Activated naive CD4-positive, alpha-beta T cell treated with Interleukin-2 at 50 U/mL for 16 hours (primary cell): ENCODE data around the gene SELL.
"Not testable (repeated sequence)": the region's sequence is repeated elsewhere in the genome, so short reads cannot be mapped to it uniquely, and the experiment has no call there.

Source experiments
- DNase-seq: peaks from one replicate; pipeline ENCODE4 v3.0.0-alpha.2; 2020

Gene SELL

GRCh38 chr1:169711469-169712308 is at the start of gene SELL:
TSS of gene SELL (minus strand) at chr1:169711620. CDS start at chr1:169711498, 122 bp downstream.
- peak; percentile 72 for DNase-seq

GRCh38 chr1:169759038-169759437 is 47.6 kb upstream of the SELL start:
- DNase-seq: no peak

GRCh38 chr1:169753549-169753948 is 42.1 kb upstream of the SELL start:
- no peak for DNase-seq

- no peak for DNase-seq
These were observed 38.6 kb upstream of the SELL start for GRCh38 chr1:169750041-169750440.

- DNase-seq: no peak
These were observed 35.1 kb upstream of the SELL start for GRCh38 chr1:169746550-169746949.

GRCh38 chr1:169745015-169745861 is 33.8 kb upstream of the SELL start:
- DNase-seq: no peak

- DNase-seq: no peak
These were observed 30.4 kb upstream of the SELL start for GRCh38 chr1:169741666-169742394.

- DNase-seq: no peak
These were observed 28.6 kb upstream of the SELL start for GRCh38 chr1:169739980-169740379.

- DNase-seq: no peak
These were observed 22.5 kb upstream of the SELL start, which contains the start of gene SELE for GRCh38 chr1:169733924-169734323. TSS of gene SELE (minus strand) at chr1:169734079. CDS start at chr1:169733612, 467 bp downstream.

- no peak for DNase-seq
These were observed 20.0 kb upstream of the SELL start for GRCh38 chr1:169731446-169731845.

GRCh38 chr1:169729991-169730390 is 18.6 kb upstream of the SELL start:
- DNase-seq: no peak

- DNase-seq: no peak
These were observed 15.9 kb upstream of the SELL start for GRCh38 chr1:169727307-169727706.

- no peak for DNase-seq
These were observed 15.4 kb upstream of the SELL start for GRCh38 chr1:169726851-169727250.

GRCh38 chr1:169725930-169726329 is 14.5 kb upstream of the SELL start:
- DNase-seq: no peak

GRCh38 chr1:169724168-169724567 is 12.7 kb upstream of the SELL start:
- DNase-seq: no peak

GRCh38 chr1:169723763-169724162 is 12.3 kb upstream of the SELL start:
- no peak for DNase-seq

- no peak for DNase-seq
These were observed 11.4 kb upstream of the SELL start for GRCh38 chr1:169722779-169723178.

- not testable (repeated sequence) for DNase-seq
These were observed 3.7 kb upstream of the SELL start for GRCh38 chr1:169715100-169715499.

GRCh38 chr1:169713090-169713489 is 1.7 kb upstream of the SELL start:
- not testable (repeated sequence) for DNase-seq

- DNase-seq: no peak
These were observed 850 bp upstream of the SELL start for GRCh38 chr1:169712309-169712631.

GRCh38 chr1:169708647-169709046 is 2.8 kb downstream of the SELL start:
- DNase-seq: no peak

- no peak for DNase-seq
These were observed 3.4 kb downstream of the SELL start for GRCh38 chr1:169707912-169708604.

- no peak for DNase-seq
These were observed 6.6 kb downstream of the SELL start for GRCh38 chr1:169704797-169705196.
